Measurements from ENCODE around the gene SAP30.

SAP30 gene

DNA sequence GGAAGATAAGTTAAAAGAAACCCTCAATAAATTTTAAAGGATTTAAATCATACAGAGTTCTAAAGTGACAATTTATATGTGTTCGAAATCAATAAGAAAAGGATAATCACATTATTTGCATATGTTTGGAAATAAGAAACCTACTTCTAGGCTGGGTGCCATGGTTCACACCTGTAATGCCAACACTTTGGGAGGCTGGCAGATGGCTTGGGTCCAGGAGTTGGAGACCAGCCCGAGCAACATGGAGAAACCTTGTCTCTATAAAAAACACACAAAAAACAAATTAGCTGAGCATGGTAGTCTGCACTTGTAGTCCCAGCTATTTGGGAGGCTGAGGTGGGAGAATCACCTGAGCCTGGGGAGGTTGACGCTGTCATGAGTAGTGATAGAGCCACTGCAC, 8.1 kb upstream of the SAP30 start:
- no peak overlapping the region for H3K4me3 ChIP-seq (ENCODE audit: low read depth, low read length)
- DNase-seq (ENCODE audit: low read depth) = no peak
- TF ChIP-seq CTCF (IDR thresholded peaks at IDR 0.05; ENCODE audit: low read depth, low read length) (no peak), POLR2A (IDR thresholded peaks at IDR 0.05; ENCODE audit: extremely low read depth, insufficient read length) (no peak), MYC (IDR thresholded peaks at IDR 0.05; ENCODE audit: low read depth, low read length) (no peak)

DNA sequence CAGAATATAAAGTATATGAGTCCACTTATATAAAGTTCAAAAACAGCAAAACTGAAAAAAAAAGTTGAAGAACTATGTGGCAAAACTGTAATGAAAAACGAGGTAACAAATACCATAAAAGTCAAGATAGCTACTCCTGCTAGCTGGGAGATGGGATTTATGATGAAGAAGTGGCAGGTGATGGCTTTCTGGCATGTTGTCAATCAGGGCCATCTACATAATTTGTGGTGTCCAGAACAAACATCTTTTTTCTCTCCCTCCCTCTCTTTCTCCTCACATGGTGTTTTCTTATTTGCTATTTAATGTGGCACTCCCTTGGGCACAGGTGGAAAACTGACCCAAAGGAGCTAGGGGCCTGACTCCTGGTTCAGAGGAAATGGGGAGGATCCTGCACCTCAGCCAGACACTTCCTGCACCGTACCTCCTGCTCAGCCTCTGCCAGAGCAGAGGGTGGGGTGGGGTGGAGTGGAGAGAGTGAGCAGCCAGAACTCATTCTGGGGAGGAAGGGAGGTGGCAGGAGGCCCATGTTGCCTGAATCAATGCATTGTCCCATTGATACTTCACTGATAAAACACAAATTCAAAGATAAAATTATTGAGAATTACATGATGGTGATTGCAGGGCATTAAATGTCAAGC, 5.3 kb upstream of the SAP30 start:
- TF ChIP-seq CTCF (IDR thresholded peaks at IDR 0.05; ENCODE audit: low read depth, low read length) = no peak
- no peak for TF ChIP-seq MYC (IDR thresholded peaks at IDR 0.05; ENCODE audit: low read depth, low read length)
- TF ChIP-seq, protein P1, sequence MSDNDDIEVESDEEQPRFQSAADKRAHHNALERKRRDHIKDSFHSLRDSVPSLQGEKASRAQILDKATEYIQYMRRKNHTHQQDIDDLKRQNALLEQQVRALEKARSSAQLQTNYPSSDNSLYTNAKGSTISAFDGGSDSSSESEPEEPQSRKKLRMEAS (IDR thresholded peaks at IDR 0.05; ENCODE audit: low read depth, low read length) = no peak
- no peak for TF ChIP-seq POLR2A (IDR thresholded peaks at IDR 0.05; ENCODE audit: extremely low read depth, insufficient read length)
- DNase-seq (ENCODE audit: low read depth) = no peak

GRCh38 chr4:173367285-173367684, 3.5 kb upstream of the SAP30 start:
- TF ChIP-seq CTCF (IDR thresholded peaks at IDR 0.05; ENCODE audit: low read depth, low read length) = no peak
- no peak for TF ChIP-seq MYC (IDR thresholded peaks at IDR 0.05; ENCODE audit: low read depth, low read length)
- TF ChIP-seq, protein P1 (IDR thresholded peaks at IDR 0.05; ENCODE audit: low read depth, low read length) = no peak
- no peak for TF ChIP-seq POLR2A (IDR thresholded peaks at IDR 0.05; ENCODE audit: extremely low read depth, insufficient read length)
- no peak overlapping the region for H3K4me3 ChIP-seq (ENCODE audit: low read depth, low read length)
- no peak for DNase-seq (ENCODE audit: low read depth)

More for the DNA sequence above, 5.3 kb upstream of the SAP30 start:
- no peak overlapping the region for H3K4me3 ChIP-seq (ENCODE audit: low read depth, low read length)

DNA sequence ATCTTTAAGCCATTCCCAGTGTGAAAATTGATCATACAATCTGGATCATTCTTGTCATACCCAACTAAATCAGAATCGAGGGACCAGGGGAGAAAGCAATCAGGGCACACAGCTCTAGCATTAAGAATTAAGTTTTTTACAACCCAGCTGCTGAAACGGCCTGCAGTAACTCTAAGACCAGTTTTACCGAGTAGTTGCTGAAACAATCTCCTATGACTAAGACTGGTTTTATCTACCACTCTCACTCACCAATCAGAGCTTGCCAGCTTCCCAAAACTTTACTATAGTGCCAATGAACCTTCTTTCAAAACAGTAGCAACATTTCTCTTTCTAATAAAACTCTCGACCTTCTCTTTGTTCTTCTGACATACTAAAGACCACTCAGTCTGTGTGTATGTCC, 2.8 kb upstream of the SAP30 start:
- DNase-seq (ENCODE audit: low read depth) = no peak
- TF ChIP-seq POLR2A (IDR thresholded peaks at IDR 0.05; ENCODE audit: extremely low read depth, insufficient read length) (no peak), MYC (IDR thresholded peaks at IDR 0.05; ENCODE audit: low read depth, low read length) (no peak), CTCF (IDR thresholded peaks at IDR 0.05; ENCODE audit: low read depth, low read length) (no peak)
- TF ChIP-seq, protein P1 (IDR thresholded peaks at IDR 0.05; ENCODE audit: low read depth, low read length) = no peak
- H3K4me3 ChIP-seq (ENCODE audit: low read depth, low read length) = peak overlapping the region; percentile 1

DNA sequence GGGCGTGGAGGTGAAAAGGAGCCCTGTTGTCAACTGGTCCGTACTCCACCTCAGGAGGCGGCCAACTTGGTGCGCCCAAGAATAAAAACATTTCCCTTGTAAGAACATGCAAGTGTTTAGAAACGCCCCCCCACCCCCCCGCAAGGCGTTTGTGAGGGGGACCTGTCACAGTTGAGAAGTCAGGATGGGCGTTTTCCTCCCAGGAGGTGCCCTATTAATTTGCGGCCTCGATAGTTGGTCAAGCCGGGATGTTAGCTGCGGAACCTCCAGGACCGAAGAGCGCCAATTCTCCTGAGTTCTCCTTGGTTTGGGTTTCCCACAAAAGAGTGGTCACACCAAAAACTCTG, 651 bp upstream of the SAP30 start:
- TF ChIP-seq POLR2A (IDR thresholded peaks at IDR 0.05; ENCODE audit: extremely low read depth, insufficient read length) = no peak
- peak overlapping the region; percentile 98 for H3K4me3 ChIP-seq (ENCODE audit: low read depth, low read length)
- DNase-seq (ENCODE audit: low read depth) = peak; percentile 71

GRCh38 chr4:173371292-173372192, 788 bp downstream of the SAP30 start:
- TF ChIP-seq CTCF (IDR thresholded peaks at IDR 0.05; ENCODE audit: low read depth, low read length) = no peak
- TF ChIP-seq POLR2A (IDR thresholded peaks at IDR 0.05; ENCODE audit: extremely low read depth, insufficient read length) = no peak
- 0 out of 2 replicates have a peak, but pooled peaks have one; percentile 19 for TF ChIP-seq MYC (IDR thresholded peaks at IDR 0.05; ENCODE audit: low read depth, low read length)
- TF ChIP-seq, protein P1 (IDR thresholded peaks at IDR 0.05; ENCODE audit: low read depth, low read length) = no peak
- peak overlapping the region; percentile 84 for H3K4me3 ChIP-seq (ENCODE audit: low read depth, low read length)
- peak; percentile 79 for DNase-seq (ENCODE audit: low read depth)
